Activated CD4-positive, alpha-beta T cell treated with anti-CD3 and anti-CD28 coated beads for 24 hours (primary cell): Measurements from ENCODE around the gene NYNRIN.
A peak's percentile ranks its signal among the peaks of the same experiment; 100 is the strongest.
"Not testable (repeated sequence)": the region's sequence is repeated elsewhere in the genome, so short reads cannot be mapped to it uniquely, and the experiment has no call there.

Source experiments
- DNase-seq, 2 donors: peaks; one replicate each; pipeline ENCODE4 v3.0.0-alpha.2; 2020; ENCODE audit warnings: low read depth in 2 of 2

Gene NYNRIN

DNA sequence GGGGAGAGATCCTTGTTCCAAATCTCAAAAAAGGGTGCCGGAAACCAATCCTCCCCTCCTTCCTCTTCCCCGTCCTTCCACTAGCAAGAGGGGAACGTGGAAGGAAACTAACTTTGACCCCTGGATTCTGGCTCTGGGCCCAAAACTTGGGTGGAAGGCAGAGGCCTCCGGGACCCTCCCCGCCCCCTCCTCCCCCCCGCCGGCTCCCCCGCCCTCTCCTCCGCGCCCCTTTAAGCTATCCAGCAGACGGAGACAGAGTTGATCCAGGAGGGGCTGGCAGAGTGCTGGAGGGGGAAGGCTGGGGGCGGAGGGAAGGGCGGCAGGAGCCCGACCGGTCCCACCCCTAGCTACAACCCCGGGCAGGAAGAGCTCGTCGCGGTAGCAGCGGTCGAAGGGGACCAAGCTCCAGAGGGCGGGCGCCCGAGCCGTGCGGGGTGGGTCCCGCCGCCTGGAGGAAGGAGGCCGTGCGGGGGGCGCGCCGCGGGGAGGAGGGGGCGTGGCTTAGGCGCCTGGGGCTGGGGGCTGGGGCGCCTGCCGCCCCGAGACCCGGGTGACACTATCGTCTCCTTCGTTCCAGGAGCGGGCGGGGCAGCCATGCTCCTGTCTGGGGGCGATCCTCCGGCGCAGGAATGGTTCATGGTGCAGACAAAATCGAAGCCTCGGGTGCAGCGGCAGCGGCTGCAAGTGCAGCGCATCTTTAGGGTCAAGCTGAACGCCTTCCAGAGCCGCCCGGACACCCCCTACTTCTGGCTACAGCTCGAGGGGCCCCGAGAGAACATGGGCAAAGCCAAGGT lies at the start of gene NYNRIN:
NYNRIN (plus strand) TSS at position 351 of the 794 bp plus-strand sequence; CDS start at position 595, 244 bp downstream.
- DNase-seq = peak in 1 of 2 donors; percentile 3

DNA sequence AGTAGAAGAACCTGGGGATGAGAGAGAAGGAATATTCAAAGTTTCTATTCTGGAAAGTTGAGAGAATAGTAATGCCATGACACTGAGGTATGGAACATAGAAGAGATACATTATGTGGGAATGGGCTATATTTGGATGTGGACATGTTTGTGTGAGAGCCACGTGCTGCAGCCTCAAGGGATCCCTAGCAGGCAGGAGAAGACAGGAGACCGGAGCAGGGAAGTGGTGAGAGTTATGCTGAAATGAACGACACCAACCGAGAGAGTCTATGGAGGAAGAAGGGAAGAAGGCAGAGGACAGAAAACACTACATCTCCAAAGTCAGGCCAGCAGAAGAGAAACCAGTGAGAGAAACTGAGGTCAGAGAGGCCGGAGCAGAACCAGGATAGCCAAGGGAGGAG lies 49.1 kb upstream of the NYNRIN start:
- DNase-seq = no peak

DNA sequence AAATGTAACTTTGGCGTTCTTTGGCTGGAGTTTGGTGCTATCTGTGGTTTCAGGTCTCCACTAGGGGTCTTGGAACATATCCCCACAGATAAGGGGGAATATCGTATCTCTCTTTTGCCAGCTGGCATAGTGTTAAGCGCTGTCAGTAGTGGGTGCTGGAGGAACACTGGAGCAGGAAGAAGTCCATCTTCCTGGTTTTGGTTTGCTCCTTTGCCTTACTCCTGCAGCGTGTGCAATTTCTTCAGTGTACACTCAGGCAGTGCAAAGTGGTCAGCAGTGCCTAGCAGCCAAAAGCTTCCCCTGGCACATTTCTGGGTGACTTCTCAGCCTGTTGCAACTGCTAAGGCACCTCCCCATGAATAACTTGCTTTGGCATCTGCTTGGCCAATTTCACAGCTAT lies 47.3 kb upstream of the NYNRIN start:
- DNase-seq = no peak

DNA sequence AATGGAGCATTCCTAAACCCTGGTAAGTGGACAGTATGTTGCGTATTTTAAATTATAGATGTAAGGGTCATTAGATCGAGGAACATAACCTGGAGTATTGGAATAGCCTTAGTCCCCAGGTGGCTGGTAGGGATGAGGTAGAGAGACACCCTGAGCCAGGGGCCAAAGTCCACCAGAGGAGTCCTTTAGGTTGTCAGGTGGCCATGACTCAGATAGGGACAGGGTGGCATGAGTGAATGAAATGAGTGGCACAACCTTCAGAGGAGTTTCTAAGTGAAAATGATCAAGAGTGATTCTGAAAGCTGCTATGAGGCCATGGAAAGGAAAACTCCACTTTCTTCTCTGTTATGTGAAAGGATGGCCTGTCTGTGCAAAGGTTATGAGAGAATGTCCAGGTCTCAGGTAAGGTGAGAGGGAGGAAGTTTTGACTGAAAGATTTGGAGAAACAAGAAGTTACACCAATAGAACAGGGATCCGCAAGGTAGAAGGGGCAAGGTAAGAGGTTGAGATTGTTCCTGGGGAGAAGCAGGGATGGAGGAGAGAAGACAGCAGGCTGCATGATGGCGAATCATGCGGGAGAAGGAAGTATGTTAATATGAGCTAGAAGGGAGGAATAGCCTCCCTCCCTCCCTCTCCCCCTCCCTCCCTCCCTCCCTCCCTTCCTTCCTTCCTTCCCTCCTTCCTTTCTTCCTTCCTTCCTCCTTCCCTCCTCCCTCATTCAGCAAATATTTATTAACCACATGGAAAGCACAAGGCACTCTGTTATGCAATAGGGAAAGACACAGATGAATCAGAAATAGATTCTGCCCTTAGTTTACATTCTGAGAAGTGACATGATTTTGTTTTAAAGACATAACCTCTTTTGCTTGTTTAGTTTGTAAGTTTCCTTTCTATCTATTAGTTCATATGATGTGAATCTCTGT lies 45.0 kb upstream of the NYNRIN start:
- DNase-seq = no peak

DNA sequence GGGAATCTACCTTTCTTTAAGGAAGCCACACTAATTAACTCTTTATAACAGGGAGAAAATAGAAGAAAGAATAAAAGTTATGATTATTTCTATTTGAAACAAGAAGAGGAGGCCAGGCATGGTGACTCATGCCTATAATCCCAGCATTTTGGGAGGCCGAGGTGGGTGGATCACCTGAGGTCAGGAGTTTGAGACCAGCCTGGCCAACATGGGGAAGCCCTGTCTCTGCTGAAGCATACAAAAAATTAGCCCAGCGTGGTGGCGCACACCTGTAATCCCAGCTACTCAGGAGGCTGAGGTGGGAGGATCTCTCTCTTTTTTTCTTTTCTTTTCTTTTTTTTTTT lies 44.3 kb upstream of the NYNRIN start:
- not testable (repeated sequence) for DNase-seq

DNA sequence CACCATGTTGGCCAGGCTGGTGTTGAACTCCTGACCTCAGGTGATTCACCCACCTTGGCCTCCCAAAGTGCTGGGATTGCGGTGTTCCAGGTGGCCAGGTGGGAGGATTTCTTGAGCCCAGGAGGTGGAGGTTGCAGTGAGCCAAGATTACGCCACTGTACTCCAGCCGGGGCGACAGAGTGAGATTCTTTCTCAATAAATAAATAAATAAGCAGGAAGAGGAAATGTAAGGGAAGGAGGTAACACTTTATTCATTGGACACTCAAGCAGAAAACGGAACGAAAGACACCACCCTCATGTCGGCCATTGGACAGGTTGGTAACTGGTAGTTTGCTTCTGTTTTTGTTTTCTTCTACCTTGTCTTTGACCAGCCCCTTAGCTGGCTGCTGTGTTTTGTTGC lies 43.8 kb upstream of the NYNRIN start:
- no peak for DNase-seq

DNA sequence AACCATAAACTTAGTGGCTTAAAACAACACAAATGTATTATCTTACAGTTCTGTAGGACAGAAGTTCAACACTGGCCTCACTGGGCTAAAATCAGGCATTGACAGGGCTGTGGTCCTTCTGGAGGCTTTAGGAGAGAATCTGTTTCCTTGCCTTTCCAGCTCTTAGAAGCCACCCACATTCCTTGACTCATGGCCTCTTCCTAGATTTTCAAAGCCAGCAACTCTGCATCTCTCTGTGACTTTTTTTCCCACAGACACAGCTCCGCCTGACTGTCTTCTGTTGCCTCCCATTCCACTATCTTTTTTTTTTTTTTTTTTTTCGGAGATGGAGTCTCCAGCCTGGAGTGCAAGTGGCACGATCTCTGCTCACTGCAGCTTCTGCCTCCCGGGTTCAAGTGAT lies 42.6 kb upstream of the NYNRIN start:
- no peak for DNase-seq

DNA sequence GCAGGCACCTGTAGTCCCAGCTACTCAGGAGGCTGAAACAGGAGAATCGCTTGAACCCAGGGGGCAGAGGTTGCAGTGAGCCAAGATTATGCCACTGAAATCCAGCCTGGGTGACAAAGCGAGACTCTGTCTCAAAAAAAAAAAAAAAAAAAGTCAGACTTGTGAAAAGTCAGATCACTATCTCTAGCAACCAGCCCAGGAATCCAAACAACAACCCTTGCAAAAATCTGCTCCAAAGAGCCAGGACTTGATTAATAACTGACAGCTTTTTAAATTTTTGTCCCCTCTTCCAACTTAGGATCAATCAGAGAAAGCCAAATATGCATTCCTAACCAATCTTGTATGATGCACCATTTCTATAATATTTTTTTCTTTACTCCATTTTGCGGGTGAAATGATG lies 38.5 kb upstream of the NYNRIN start:
- no peak for DNase-seq

DNA sequence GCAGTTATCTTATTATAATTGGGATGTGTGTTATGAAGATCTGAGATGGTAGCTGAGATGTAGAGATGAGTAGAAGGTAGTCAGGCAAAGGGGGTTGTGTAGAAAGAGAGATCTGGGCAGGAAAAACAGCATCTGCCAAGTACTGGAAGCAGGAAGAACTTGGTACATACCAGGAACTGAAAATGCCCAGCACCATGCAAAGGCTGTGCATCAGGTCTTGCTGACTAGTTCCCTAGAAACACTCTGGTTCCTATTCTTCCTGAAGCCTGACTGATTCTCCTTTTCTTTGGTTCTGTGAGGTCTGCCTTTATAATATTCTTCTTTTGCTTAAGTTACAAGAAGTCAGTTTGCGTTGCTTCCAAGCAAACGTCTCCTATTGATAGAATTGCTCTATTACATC lies 37.5 kb upstream of the NYNRIN start:
- DNase-seq = no peak

DNA sequence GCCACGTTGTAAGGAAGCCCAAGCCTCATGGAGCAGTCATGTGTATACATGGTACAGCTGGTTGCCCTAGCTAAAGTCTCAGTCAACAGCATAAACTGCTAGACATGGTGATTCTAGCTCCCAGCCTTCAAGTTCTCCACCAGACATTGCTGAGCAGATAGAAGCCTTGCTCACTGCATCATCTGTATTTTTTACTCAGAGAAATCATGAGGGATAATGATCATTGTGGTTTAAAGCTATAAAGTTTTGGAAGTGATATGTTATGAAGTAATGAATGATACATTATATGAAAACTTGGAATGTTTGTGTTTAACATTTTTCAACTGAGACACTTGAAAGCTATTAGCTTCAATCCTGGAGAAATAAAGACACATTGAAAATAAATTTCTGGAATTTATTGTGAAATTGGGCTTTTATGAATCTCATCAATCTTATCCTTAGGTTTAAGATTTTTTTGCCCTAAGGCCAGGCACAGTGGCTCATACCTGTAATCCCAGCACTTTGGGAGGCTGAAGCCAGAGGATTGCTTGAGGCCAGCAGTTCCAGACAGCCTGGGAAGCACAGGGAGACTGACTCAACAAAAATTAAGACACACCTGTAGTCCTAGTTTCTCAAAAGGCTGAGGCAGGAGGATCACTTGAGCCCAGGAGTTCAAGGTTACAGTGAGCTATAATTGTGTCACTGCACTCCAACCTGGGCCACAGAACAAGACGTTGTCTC lies 36.4 kb upstream of the NYNRIN start:
- no peak for DNase-seq

DNA sequence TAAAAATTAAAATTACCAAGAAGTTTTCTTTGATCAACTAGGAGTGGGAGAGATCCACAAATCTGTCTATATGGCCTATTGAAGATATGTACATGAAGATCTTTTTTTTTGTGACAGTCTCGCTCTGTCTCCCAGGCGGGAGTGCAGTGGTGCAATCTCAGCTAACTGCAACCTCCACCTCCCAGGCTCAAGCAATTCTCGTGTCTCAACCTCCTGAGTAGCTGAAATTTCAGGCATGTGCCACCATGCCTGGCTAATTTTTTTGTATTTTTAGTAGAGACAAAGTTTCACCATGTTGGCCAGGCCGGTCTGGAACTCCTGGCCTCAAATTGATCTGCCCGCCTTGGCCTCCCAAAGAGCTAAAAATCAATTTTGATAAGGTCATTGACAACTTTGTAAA lies 35.4 kb upstream of the NYNRIN start:
- DNase-seq = no peak

DNA sequence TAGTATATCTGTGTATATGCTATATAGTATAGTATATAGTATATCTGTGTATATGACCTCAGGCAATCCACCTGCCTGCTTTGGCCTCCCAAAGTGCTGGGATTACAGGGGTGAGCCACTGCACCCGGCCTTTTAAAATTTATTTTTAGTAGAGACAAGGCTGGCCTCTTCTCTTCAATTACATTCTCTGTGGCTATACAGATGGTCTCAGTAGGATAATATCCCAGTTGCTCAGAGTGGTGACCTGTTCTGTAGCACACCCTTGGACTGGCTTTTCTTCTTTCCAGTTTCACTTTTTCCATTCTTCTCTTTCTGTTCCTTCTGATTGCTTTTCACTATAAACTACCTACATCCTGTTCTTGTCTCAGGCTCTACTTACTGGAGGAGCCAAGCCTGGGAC lies 34.0 kb upstream of the NYNRIN start:
- DNase-seq = no peak

DNA sequence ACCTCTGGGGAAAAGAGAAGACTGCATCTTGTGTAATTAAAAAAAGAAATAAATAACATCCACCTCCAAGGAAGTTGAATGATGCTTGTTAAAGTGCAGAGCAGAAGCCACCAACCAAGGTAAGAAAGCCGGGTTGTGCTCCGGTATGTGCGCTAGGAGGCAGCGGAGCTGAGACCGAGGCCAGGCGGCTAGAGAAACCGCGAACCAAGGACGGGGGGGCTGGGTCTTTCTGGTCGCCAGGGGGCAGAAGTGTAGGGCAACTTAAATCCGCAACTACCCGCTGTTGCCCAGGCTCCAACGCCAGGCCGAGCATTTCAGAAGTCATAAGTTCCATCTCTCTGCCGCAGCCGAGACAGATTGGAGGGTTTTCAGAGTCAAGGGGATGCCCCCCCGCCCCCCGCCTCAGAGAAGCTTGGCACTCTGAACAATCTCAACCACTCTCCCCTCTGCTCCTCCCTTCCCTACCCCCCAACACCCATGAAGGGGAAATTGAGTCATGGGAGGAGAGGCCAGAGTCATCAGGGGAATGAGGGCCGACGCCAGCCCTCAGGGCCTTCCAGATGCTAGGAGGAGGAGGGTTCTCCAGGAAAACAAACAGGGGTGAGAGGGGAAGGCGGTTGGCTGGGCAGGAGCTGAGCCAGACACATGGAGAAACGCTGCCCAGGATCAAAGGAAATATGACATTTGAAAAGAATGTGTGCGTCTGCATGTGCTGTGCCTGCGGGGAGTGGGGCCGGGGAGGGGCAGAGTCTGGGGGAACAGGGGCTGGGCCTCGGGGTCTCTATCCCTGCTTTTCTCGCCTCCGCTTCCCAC lies 33.0 kb upstream of the NYNRIN start:
- DNase-seq = peak; percentile 42 to 62

DNA sequence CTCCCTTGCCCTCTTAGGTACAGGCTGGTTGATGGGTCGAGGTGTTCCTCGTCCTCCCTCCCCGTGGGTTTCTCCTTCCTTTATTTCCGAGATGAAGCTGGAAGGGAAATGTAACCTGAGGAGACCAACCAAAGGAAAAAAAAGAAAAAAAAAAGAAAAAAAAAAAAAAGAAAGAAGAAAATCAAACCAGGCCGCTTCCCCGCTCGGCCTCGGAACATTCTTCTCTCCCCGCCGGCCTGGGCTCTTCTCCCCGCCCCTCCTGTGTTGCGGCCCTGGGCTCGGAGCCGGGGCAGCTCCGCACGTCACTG lies 32.4 kb upstream of the NYNRIN start:
- DNase-seq = no peak

DNA sequence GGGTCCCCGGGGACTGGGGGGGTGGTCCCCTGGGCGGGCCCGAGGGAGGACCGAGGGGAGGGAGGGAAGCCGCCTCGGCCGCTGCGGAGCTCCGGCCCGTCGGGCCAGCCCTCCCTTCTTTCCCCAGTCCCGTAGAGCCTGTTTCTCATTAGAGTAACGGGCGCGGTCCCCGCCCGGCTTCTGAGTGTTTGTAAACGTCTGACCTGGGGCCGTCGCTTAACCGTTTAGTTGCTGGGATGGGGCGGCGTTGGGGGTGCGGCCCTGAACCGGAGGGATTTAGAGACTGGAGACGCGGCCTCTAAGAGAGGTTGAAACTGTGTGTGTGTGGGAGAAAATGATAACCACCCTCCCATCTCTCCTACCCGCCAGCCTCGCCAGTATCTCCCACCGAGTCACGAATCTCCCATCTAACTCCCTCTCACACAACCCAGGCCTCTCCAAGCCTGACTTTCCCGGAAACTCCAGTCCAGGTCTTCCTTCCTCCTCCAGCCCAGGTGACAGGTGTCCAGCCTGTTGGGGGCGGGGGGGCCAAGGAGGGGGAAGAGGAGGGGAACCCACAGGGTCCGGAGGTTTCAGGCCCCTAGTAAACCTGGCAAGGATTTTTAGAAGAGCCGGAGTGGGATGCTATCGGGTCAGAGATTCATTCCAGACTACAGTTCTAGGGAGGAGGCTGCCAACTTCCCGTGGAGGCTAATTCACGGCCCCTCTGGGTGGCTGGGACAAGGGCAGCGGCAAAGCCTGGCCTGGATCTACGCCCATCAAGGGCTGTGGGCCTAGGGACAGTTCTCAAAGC lies 31.9 kb upstream of the NYNRIN start:
- DNase-seq = peak in 1 of 2 donors; percentile 17

DNA sequence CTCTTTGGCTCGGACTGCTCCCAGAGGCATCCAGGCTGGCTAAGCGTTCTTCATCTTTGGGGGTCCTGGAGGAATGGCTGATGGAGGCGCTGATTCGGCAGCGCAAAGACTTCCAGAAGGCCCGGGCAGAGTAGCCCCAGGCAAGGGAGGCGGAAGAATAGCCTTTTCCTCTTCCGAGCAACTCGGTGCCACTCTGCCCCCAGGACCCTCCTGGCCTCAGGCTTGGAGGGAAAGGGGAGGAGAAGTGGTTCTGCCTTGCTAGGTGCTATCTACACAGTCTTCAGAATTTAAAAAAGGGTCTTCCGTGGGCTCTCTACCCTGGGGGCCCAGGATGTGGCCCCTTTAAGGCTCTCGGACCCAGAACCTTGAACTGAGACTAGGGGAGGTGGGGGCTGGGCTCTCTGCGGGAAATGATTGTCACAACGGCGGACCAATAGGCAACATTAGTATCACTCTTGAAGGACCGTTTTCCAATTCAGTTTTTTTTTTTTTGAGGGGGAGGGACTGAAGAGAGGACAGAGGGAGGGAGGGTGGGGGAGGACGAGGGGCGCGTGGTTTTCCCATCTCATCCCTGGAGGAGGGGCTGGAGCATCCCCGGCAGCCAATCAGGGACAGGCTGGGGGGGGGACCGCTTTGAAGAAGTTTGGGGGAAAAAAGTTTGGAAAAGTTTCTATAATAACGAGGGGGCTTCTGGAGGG lies 31.1 kb upstream of the NYNRIN start, which contains the start of gene NFATC4:
NFATC4 (plus strand) TSS at position 671 of the 698 bp plus-strand sequence. CDS start 157 bp downstream, outside the sequence.
- DNase-seq = no peak

DNA sequence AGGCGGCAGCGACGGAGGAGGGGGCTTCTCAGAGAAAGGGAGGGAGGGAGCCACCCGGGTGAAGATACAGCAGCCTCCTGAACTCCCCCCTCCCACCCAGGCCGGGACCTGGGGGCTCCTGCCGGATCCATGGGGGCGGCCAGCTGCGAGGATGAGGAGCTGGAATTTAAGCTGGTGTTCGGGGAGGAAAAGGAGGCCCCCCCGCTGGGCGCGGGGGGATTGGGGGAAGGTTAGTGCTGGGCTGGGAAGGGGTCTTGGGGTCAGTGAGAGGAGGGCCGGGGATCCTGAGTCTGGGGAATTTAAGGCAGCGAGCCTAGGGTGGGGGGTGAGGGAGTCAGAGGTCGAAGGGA lies 30.6 kb upstream of the NYNRIN start:
- DNase-seq = no peak

DNA sequence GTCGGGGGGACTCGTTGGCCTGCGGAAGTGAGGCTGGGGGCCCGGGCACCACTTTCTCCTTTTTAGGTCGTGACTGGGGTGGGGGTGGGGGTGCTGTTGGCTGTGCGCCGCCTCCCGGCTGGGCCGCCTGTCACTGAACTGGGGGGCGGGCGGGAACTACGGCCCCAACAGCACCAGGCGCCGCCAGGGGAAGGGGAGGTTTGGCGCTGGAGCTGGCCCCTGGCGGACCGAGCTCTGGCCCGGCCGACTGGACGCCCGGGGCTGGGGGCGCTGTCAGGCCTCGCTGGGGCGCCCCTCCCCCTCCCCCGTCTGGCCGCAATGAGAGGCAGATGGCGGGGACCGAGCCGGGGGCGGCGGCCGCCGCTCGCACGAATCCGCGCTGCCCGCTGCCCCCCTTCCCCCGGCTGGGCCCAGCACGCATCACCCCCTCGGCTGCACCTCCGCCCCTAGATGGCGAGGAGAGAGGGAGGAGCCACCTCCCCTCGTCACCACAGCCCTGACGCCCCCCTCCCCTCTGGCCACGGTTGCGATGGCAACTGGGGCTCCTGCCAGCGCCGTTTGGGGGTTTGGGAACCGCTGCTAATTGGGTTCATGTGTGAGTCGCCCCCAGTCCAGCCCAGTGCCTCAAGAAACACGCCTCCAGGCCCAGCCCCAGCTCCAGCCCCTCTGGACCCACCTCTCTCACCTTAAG lies 30.1 kb upstream of the NYNRIN start:
- no peak for DNase-seq

DNA sequence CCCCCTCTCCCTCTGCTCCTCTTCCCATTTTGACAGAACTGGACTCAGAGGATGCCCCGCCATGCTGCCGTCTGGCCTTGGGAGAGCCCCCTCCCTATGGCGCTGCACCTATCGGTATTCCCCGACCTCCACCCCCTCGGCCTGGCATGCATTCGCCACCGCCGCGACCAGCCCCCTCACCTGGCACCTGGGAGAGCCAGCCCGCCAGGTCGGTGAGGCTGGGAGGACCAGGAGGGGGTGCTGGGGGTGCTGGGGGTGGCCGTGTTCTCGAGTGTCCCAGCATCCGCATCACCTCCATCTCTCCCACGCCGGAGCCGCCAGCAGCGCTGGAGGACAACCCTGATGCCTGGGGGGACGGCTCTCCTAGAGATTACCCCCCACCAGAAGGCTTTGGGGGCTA lies 29.3 kb upstream of the NYNRIN start:
- DNase-seq = no peak
